Upper lobe of left lung (tissue), 6 donors: ENCODE results near the gene MYOM1. TPM values are rescaled to one million over a fixed set of nuclear protein-coding genes. Genes with fewer than 3 reads are reported as not detected.

Experiments used
- ATAC-seq, 2 donors: fragments of 200-7000 bp; cut with Tn5 transposase; one replicate each; pipeline ENCODE4 v1.9.1; 2022; ENCODE audit warnings: mild to moderate bottlenecking in 2 of 2, moderate library complexity in 2 of 2; ENCODE audit not compliant: low FRiP score in 2 of 2
- DNase-seq, 2 donors: peaks; one replicate each; pipeline ENCODE4 v3.0.0-alpha.2; 2019 to 2020
- H3K27ac ChIP-seq, 4 donors: fragments of 200-600 bp; sonication (generic); one replicate each; pipeline ENCODE4 v1.5.1; 2016 to 2019
- H3K27me3 ChIP-seq, 4 donors: fragments of 200-600 bp; sonication (generic); one replicate each; pipeline ENCODE4 v1.5.1; 2017 to 2019
- H3K36me3 ChIP-seq, 4 donors: fragments of 200-600 bp; sonication (generic); one replicate each; pipeline ENCODE4 v1.5.1; 2016 to 2019
- H3K4me1 ChIP-seq, 4 donors: fragments of 200-600 bp; sonication (generic); one replicate each; pipeline ENCODE4 v1.5.1; 2018 to 2019
- H3K4me3 ChIP-seq, 4 donors: fragments of 200-600 bp; sonication (generic); one replicate each; pipeline ENCODE4 v1.5.1; 2017 to 2019; ENCODE audit warnings: mild to moderate bottlenecking in 2 of 4, moderate library complexity in 1 of 4
- H3K9me3 ChIP-seq, 4 donors: fragments of 200-600 bp; sonication (generic); one replicate each; pipeline ENCODE4 v1.5.1; 2018 to 2019
- EP300 ChIP-seq, 4 donors: sonication (generic); formaldehyde crosslinking; IDR thresholded peaks; one replicate each; pipeline ENCODE4 v1.5.1; 2017; ENCODE audit warnings: antibody characterized with exemption in 4 of 4, control low read depth in 2 of 4
- POLR2A ChIP-seq, 4 donors: fragments of 450-650 bp; IDR thresholded peaks; one replicate each; pipeline ENCODE4 v1.5.1; 2016 to 2017; ENCODE audit warnings: antibody characterized with exemption in 4 of 4, mild to moderate bottlenecking in 2 of 4
- POLR2AphosphoS5 ChIP-seq, 2 donors: sonication (generic); formaldehyde crosslinking; IDR thresholded peaks; one replicate each; pipeline ENCODE4 v1.5.1; 2017; ENCODE audit warnings: antibody characterized with exemption in 2 of 2
- WGBS, 2 donors: methylation state at CpG; one replicate each; pipeline ENCODE4 v1.1.5; 2017 to 2018; 5-methylcytosine and 5-hydroxymethylcytosine counted together
- total RNA-seq, 6 donors: library from RNA; depleted of rRNA in 4 of 6; stranded (reverse); fragments of >200 nt in 4 of 6; gene quantifications; one replicate each; pipeline versions ENCODE4 v1.1.0 to v1.2.1, GENCODE V29; 2016 to 2021
- TF ChIP-seq, protein P1 (sequence below), 6 experiments: fragments of 450-650 bp in 4 of 6; fragments of 200-600 bp in 2 of 6; sonication (generic) in 2 of 6; IDR thresholded peaks; one replicate each; pipeline ENCODE4 v1.5.1; 2016 to 2019; ENCODE audit warnings: antibody characterized with exemption in 6 of 6
- donor health status: DM: no; HTN: no; CAD: no; lungs with moderate emphysema.
- donor health status: DM: no; HTN: yes; CAD: no; lungs with severe emphysema.

The MYOM1 gene
- total RNA-seq, 6 donors from 2014 or later = 0.76 to 11.2 (median 2.2) TPM

DNA sequence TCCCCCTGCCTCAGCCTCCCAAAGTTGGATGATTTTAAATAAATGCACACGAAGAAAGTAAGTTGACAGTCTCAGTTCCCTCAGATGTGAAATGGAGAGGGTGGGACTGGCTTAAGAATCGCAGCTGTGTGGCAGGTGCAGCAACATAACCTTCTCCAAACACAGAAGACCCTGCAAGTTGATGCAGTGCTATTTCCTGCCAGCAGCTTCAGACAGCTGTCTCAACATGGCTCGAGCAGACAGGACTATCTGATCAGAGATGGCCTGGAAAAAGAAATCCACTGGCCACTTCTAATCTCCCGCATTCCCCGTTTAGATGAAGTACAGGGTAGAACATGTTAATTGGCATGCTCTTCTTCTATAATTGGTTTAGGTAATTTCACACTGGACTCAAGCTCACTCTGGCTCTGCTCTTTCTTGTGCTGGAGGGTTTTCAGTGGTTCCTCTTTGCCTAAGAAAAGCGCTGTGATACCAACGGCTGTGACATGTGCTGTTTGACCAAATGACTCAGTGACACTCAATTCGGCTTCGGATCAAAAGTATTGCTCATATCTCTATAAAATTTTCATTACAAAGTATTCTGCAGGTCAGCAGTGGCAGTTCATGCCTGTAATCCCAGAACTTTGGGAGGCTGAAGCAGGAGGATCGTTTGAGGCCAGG, 40.2 kb downstream of the MYOM1 start:
- H3K4me1 ChIP-seq = no peaks in the 10 kb centered on the region
- DNase-seq (no peak), ATAC-seq (no peak)
- H3K27ac ChIP-seq = no peak overlapping the region
- H3K9me3 ChIP-seq = no peaks in the 10 kb centered on the region
- no peak overlapping the region for H3K4me3 ChIP-seq
- H3K36me3 ChIP-seq = no peaks in the 10 kb centered on the region
- no peaks in the 10 kb centered on the region for H3K27me3 ChIP-seq
- WGBS, 2 donors = 63 to 72% methylated on average over 10 of the region's 10 CpGs
- TF ChIP-seq, protein P1, sequence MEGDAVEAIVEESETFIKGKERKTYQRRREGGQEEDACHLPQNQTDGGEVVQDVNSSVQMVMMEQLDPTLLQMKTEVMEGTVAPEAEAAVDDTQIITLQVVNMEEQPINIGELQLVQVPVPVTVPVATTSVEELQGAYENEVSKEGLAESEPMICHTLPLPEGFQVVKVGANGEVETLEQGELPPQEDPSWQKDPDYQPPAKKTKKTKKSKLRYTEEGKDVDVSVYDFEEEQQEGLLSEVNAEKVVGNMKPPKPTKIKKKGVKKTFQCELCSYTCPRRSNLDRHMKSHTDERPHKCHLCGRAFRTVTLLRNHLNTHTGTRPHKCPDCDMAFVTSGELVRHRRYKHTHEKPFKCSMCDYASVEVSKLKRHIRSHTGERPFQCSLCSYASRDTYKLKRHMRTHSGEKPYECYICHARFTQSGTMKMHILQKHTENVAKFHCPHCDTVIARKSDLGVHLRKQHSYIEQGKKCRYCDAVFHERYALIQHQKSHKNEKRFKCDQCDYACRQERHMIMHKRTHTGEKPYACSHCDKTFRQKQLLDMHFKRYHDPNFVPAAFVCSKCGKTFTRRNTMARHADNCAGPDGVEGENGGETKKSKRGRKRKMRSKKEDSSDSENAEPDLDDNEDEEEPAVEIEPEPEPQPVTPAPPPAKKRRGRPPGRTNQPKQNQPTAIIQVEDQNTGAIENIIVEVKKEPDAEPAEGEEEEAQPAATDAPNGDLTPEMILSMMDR (IDR thresholded peaks at IDR 0.05) = no peak
- no peak for TF ChIP-seq POLR2A (IDR thresholded peaks at IDR 0.05)
- TF ChIP-seq EP300 (IDR thresholded peaks at IDR 0.05) = no peak
- no peak for TF ChIP-seq POLR2AphosphoS5 (IDR thresholded peaks at IDR 0.05)

DNA sequence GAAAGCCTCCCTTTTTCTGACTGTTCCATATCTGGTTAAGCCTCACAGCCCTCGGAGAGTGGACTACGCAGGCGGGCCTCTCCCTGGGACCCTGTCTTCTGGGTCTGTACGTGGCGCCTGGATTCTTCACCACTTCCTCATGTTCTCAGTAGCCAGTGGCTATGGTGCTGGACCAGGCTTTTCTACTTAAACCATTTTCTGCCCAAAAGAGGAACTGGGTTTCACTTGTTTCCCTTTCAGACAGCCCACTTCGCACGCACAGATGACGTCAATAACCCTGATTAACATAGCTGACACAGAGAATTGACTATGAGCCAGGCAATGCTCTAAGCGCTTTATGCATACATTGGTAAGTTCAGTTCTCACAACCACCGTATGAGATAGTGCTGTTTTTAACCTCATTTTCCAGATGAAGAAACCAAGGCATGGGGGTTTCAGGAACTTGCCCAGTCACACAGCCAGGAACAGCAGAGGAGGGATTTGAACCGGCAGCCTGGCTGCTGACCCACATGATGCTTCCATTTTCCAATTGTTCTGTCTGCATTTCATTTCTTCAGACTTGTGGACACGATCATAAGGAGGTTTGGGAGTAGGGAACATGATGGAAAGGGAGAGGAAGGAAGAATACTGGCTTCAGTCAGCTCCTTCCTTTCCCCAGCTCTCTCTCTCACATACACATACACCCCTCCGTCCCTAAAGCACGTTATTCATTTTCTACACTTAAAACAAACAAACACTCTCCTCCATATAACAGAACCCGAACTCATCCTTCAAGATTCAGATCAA, 41.7 kb downstream of the MYOM1 start:
- Histone ChIP-seq H3K4me3 (no peak overlapping the region), H3K36me3 (no peaks in the 10 kb centered on the region), H3K4me1 (no peaks in the 10 kb centered on the region), H3K27me3 (no peaks in the 10 kb centered on the region), H3K27ac (peak overlapping the region in 3 of 4 donors; percentile 9 to 68 (median 63)), H3K9me3 (no peaks in the 10 kb centered on the region)
- TF ChIP-seq, protein P1 (IDR thresholded peaks at IDR 0.05) = no peak
- TF ChIP-seq EP300 (IDR thresholded peaks at IDR 0.05) (peak in 2 of 4 donors; percentile 56 to 80), POLR2A (IDR thresholded peaks at IDR 0.05) (peak in 1 of 4 donors; percentile 58), POLR2AphosphoS5 (IDR thresholded peaks at IDR 0.05) (peak; percentile 28 to 57)
- DNase-seq = peak in 1 of 2 donors; percentile 80
- 62 to 65% methylated on average over 15 of the region's 15 CpGs for WGBS, 2 donors
- peak; percentile 74 to 88 for ATAC-seq

DNA sequence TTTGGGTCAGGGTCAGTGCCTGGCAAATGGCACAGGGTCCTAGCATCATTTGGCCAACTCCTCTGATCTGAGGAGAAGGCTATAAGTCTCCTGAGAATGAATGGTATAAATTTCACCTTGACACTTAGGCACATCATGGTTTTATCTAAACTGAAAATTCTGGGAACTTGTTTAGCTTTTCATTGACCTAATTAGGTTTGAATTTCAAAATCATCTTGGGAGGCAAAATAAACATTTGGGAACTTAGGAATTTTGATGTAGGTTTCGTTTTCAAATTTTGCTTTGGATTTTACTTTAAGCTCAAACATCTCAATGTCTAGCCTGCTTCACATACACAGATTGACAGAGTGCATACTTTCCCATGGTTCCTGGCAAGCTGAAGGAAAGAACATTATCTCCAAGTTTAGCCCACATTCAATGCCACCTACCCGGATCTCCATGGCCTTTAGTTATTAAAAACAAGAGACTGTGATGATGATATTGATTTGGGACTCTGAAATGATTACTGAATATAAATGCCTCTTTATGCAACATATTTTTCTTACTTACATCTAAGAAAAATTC, 44.5 kb downstream of the MYOM1 start:
- 37 to 67% methylated on average over 2 of the region's 2 CpGs for WGBS, 2 donors
- H3K36me3 ChIP-seq = no peaks in the 10 kb centered on the region
- no peak overlapping the region for H3K4me3 ChIP-seq
- ATAC-seq = no peak
- H3K27ac ChIP-seq = no peak overlapping the region
- no peak for DNase-seq
- H3K4me1 ChIP-seq = peaks cover 0 to 3% (median 0%) of the 10 kb centered on the region in 4 donors
- no peaks in the 10 kb centered on the region for H3K9me3 ChIP-seq
- no peaks in the 10 kb centered on the region for H3K27me3 ChIP-seq
- TF ChIP-seq POLR2A (IDR thresholded peaks at IDR 0.05) (no peak), POLR2AphosphoS5 (IDR thresholded peaks at IDR 0.05) (no peak), EP300 (IDR thresholded peaks at IDR 0.05) (no peak)
- TF ChIP-seq, protein P1 (IDR thresholded peaks at IDR 0.05) = no peak

DNA sequence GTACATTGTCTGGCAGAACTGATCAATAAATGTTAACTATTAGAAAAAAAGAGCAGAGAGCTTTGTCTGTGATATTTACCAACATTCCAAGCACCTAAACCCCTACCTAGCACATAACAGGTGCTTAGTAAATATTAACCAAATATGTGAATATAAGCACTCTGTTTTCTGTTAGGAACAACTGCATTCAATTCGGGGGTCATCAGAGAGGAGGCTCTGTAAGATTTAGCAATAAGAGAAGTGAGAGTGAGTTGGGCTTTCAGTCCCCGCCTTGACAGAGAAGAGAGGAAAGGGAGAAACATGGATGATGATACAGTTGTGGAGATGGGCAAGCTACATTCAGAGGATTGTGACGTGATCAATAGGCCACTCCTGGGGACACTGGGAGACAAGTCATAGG, 47.7 kb downstream of the MYOM1 start:
- 63 to 72% methylated on average over 3 of the region's 3 CpGs for WGBS, 2 donors
- TF ChIP-seq, protein P1 (IDR thresholded peaks at IDR 0.05) = no peak
- no peak for TF ChIP-seq POLR2A (IDR thresholded peaks at IDR 0.05)
- no peak for TF ChIP-seq POLR2AphosphoS5 (IDR thresholded peaks at IDR 0.05)
- TF ChIP-seq EP300 (IDR thresholded peaks at IDR 0.05) = no peak
- H3K4me1 ChIP-seq = peaks cover 0 to 3% (median 0%) of the 10 kb centered on the region in 4 donors
- H3K9me3 ChIP-seq = no peaks in the 10 kb centered on the region
- H3K27me3 ChIP-seq = no peaks in the 10 kb centered on the region
- no peak overlapping the region for H3K4me3 ChIP-seq
- no peaks in the 10 kb centered on the region for H3K36me3 ChIP-seq
- ATAC-seq (peak in 1 of 2 donors; percentile 71), DNase-seq (no peak)
- no peak overlapping the region for H3K27ac ChIP-seq
